HG03097 (cell line): ENCODE measurements around the gene RPRD1A.
"Not testable (repeated sequence)": the region's sequence is repeated elsewhere in the genome, so short reads cannot be mapped to it uniquely, and the experiment has no call there.

Experiments used
- ATAC-seq: cut with Tn5 transposase; IDR thresholded peaks from one replicate; pipeline ENCODE4 v1.9.1; 2021; ENCODE audit not compliant: unreplicated experiment, low FRiP score

RPRD1A gene

DNA sequence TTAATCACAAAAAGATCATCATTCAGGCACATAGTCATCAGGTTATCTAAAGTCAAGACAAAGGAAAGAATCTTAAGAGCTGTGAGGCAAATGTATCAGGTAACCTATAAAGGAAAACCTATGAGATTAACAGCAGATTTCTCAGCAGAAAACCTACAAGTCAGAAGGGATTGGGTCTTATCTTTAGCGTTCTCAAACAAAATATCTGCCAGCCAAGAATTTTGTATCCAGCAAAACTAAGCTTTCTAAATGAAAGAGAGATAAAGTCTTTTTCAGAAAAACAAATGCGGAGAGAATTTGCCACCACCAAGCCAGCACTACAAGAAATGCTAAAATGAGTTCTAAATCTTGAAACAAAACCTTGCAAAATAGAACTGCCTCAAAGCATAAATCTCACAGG is 13.8 kb upstream of the RPRD1A start:
- ATAC-seq: not testable (repeated sequence)

GRCh38 chr18:36078751-36079529 is 11.6 kb upstream of the RPRD1A start:
- ATAC-seq: no peak

DNA sequence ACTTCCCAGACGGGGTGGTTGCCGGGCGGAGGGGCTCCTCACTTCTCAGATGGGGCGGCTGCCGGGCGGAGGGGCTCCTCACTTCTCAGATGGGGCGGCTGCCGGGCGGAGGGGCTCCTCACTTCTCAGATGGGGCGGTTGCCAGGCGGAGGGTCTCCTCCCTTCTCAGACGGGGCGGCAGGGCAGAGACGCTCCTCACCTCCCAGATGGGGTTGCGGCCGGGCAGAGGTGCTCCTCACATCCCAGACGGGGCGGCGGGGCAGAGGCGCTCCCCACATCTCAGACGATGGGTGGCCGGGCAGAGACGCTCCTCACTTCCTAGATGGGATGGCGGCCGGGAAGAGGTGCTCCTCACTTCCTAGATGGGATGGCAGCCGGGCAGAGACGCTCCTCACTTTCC is 10.4 kb upstream of the RPRD1A start:
- ATAC-seq: not testable (repeated sequence)

DNA sequence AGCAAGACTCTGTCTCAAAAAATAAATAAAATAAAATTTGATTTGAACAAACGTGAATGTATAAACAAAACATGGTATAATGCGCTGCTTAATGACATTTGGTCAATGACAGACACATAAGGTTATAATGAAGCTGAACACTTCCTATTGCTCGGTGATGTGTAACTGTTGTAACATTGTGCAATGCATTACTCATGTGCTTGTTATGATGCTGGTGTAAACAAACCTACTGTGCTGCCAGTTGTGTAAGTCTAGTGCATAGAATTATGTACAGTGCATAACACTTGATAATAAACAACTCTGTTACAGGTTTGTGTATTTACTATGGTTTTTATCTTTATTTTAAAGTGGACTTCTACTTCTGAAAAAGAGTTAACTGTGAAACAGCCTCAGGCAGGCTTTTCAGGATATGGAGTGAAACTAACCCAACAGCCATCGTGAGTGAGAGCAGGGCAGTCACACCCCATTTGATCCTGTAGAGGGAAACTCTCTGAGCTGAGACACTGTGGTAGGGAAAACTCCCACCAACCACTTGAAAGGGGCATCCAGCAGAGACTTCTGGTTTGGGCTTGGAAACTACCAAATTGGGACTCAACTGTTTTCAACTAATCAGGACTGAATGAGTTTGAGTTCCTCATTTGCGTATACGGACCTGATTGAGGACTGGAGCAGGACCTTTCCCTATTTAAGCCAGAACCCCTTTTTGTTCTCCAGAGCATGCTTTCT is 8.7 kb upstream of the RPRD1A start:
- no peak for ATAC-seq

GRCh38 chr18:36074435-36074834 is 7.1 kb upstream of the RPRD1A start:
- ATAC-seq: no peak

DNA sequence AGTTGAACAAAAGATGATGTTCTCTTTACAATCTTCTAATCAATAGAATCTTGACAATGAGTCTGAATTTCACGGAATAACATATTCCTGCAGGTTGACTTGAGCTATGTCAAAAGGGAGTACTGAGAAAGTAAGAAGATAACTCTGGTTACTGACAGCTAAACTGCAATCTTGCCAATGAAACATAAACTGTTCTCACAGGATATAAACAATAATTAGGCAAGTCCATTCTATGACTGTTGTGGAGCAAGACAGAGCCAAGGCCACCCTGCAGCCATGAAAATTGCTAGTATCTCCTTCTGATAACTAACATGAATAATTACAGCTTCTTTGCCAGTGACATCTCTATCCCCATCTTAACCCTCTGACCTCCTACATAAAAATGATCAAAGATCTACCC is 6.3 kb upstream of the RPRD1A start:
- no peak for ATAC-seq

GRCh38 chr18:36072406-36072805 is 5.0 kb upstream of the RPRD1A start:
- not testable (repeated sequence) for ATAC-seq

DNA sequence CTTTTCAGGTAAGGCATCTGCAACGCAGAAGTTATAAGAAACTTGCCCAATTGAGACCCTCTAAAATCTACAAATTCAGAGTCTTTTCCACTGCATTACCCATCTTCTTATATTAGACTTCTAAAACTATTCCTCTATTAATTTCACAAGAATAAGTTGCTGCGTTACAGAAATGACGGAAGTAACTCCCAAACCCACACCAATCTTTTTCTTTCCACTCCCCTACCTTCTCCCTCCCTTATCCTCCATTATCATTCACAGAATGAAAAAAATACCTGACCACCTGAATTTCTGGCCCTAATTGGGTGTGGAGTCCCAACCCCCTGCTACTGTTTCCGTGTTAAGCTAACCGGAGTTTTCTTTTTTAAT is 689 bp downstream of the RPRD1A start:
- peak; percentile 12 for ATAC-seq

- ATAC-seq: no peak
These were observed 1.4 kb downstream of the RPRD1A start for GRCh38 chr18:36066001-36066400.

DNA sequence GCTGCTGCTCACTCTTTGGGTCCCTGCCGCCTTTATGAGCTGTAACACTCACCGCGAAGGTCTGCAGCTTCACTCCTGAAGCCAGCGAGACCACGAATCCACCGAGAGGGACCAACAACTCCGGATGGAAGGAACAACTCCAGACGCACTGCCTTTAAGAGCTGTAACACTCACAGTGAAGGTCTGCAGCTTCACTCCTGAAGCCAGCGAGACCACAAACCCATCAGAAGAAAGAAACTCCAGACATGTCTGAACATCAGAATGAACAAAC is 2.6 kb downstream of the RPRD1A start:
- ATAC-seq: not testable (repeated sequence)

- ATAC-seq: no peak
These were observed 3.1 kb downstream of the RPRD1A start for GRCh38 chr18:36064027-36064808.

DNA sequence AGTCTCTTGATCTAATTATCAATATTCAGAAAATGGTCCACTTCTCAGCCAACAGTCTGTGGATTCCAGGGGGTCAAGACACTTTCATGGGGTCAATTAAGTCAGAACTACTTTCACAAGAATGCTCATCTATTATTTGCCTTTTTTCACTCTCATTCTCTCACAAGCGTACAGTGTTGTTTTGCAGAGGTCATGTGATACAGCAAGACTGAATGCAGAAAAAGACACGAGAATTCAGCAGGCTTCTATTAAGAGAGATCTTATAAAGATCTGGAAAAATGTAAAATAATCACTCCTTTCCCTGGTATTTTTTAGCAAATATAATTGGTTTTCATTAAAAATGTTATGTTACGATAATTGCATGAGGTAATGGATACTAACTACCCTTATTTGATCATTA is 8.7 kb downstream of the RPRD1A start:
- no peak for ATAC-seq

- ATAC-seq: no peak
These were observed 15.6 kb downstream of the RPRD1A start for GRCh38 chr18:36051760-36052159.

- ATAC-seq: no peak
These were observed 16.9 kb downstream of the RPRD1A start for GRCh38 chr18:36050479-36050878.

- no peak for ATAC-seq
These were observed 19.8 kb downstream of the RPRD1A start for GRCh38 chr18:36047521-36047920.

DNA sequence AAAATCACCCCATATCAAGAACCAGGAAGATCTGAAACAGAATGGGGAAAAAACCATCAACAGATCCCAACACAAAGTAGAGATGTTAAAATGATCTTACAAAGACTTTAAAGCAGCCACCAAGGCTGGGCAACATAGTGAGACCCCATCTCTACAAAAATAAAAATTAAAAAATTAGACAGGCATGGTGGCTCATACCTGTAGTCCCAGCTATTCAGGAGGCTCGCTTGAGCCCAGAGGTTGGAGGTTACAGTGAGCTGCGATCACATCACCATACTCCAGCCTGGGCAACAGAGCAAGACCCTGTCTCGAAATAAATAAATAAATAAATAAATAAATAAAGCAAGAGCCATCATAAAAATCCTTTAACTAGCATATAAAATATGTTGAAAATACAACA is 20.5 kb downstream of the RPRD1A start:
- no peak for ATAC-seq

DNA sequence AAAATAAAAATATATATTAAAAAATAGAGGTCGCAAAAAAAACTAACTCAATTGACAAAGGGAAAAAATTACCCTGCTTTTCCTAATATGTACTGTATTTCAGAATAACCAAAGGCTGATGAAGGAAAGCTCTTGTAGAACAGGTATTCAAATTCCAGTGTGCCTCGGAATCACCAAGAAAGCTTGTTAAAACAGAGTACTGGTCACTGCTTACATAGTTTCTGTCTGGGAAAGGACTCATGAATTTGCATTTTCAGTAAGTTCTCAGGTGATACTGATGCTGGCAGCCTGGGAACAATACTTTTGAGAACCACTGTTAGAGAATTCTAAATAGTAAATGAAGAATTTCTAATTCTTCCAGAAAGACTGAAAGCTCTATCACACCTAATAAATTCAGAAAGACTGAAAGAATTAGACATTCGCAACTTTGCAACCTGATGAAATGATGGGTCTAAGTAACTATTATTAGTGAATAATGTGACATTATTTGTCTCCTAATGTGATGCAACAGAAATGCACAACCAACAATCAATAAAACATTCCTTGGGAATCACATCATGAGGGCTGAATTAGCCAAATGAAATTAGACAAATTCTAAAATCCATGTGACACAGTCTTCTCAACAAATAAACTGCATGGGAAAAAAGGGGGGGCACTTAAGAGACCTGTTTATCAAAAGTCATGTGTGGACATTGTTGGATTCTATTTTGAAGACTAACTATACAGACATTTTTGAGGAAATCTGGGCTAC is 21.9 kb downstream of the RPRD1A start:
- ATAC-seq: no peak

GRCh38 chr18:36043153-36043552 is 24.2 kb downstream of the RPRD1A start:
- no peak for ATAC-seq

- ATAC-seq: no peak
These were observed 26.2 kb downstream of the RPRD1A start for GRCh38 chr18:36041146-36041545.

GRCh38 chr18:36038102-36038663 is 29.2 kb downstream of the RPRD1A start:
- no peak for ATAC-seq

GRCh38 chr18:36035253-36035652 is 32.1 kb downstream of the RPRD1A start:
- no peak for ATAC-seq
